ENCODE data around the gene CCDC28B. TPM values are rescaled to one million over a fixed set of nuclear protein-coding genes. Genes with fewer than 3 reads are reported as not detected.
A peak's percentile ranks its signal among the peaks of the same experiment; 100 is the strongest.

Gene CCDC28B
- total RNA-seq, 3 donors from 2014 or later = 1.5 to 4.2 (median 3.2) TPM

DNA sequence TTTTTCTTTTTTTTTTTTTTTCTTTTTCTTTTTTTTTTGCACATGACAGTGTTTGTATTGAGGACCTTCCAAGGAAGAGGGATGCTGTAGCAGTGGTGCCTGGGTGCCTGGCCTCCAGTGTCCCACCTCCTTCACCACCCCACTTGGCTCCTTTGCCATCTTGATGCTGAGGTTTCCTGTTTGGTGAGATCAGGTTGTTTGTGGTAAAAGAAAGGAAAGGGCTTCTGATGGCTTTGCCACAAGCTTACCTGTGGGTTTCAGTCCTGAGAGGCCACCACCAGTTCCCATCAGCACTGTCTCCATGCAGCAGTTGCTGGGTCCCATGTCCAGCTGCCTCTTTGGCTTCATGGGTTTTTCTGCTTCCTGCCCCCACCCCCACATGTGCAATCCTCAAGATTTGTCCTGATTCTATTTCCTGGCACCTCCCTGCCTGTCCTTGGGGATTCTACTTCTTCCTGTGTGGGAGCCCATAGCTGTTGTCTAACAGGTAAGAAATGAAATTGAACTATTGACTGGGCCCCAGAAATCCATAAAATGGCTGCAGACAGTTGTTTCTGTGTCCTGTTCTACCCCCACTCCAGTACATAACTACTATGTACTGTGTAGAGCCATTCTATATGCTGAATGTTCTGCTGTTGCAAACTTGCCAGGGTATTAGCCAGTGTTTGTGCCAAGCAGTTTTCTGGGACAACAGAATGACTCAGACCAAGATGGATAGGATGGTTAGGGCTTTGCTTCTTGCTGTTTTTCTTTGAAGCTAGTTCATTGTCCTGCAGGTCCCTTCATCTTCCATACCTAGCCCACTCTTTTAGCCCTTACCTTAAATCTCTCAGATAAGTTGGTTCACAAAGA lies 4.2 kb upstream of the CCDC28B start:
- H3K4me1 ChIP-seq (ENCODE audit: low read depth) = peaks cover under 1% of the 10 kb centered on the region
- DNase-seq = no peak
- ATAC-seq = no peak
- H3K9me3 ChIP-seq = no peaks in the 10 kb centered on the region
- peaks cover 9% of the 10 kb centered on the region for H3K36me3 ChIP-seq (ENCODE audit: low read depth)
- no peak overlapping the region for H3K4me3 ChIP-seq
- TF ChIP-seq, protein P1, sequence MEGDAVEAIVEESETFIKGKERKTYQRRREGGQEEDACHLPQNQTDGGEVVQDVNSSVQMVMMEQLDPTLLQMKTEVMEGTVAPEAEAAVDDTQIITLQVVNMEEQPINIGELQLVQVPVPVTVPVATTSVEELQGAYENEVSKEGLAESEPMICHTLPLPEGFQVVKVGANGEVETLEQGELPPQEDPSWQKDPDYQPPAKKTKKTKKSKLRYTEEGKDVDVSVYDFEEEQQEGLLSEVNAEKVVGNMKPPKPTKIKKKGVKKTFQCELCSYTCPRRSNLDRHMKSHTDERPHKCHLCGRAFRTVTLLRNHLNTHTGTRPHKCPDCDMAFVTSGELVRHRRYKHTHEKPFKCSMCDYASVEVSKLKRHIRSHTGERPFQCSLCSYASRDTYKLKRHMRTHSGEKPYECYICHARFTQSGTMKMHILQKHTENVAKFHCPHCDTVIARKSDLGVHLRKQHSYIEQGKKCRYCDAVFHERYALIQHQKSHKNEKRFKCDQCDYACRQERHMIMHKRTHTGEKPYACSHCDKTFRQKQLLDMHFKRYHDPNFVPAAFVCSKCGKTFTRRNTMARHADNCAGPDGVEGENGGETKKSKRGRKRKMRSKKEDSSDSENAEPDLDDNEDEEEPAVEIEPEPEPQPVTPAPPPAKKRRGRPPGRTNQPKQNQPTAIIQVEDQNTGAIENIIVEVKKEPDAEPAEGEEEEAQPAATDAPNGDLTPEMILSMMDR (IDR thresholded peaks at IDR 0.05) = no peak
- intact Hi-C loops (cut with DNase I, micrococcal nuclease) = no loop called here

DNA sequence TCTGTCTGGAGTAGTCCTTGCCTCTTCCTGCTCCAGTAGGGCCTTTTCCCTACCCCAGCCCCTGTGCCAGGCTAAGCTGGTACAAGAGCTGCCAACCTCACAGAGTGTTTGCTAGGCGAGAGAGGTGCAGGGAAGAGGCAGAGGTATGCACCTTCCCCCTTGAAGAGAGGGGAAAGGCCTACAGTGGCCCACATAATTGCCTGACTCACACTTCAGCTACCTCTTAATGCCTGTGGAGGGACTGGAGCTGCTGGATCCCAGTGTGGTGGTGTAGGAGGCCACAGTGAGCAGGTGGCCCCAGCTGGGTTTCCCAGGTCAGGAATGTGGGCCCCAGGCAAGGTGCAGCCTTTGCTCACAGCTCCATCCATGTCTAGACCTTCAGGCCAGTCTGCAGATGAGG lies 3.3 kb upstream of the CCDC28B start:
- intact Hi-C loops (cut with DNase I, micrococcal nuclease) = no loop called here
- TF ChIP-seq, protein P1 (IDR thresholded peaks at IDR 0.05) = no peak
- peaks cover 7% of the 10 kb centered on the region for H3K4me1 ChIP-seq (ENCODE audit: low read depth)
- no peak for DNase-seq
- no peak for ATAC-seq
- H3K4me3 ChIP-seq = no peak overlapping the region
- H3K9me3 ChIP-seq = no peaks in the 10 kb centered on the region
- H3K36me3 ChIP-seq (ENCODE audit: low read depth) = peaks cover 7% of the 10 kb centered on the region

DNA sequence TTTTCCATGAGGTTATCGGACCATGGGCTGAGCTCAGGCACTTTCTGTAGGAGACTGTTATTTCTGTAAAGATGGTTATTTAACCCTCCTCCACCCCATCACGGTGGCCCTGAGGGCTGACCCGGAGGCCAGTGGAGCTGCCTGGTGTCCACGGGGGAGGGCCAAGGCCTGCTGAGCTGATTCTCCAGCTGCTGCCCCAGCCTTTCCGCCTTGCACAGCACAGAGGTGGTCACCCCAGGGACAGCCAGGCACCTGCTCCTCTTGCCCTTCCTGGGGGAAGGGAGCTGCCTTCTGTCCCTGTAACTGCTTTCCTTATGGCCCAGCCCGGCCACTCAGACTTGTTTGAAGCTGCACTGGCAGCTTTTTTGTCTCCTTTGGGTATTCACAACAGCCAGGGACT lies 2.6 kb upstream of the CCDC28B start:
- TF ChIP-seq, protein P1 (IDR thresholded peaks at IDR 0.05) = no peak
- Histone ChIP-seq H3K4me3 (no peak overlapping the region), H3K9me3 (no peaks in the 10 kb centered on the region), H3K4me1 (ENCODE audit: low read depth) (peaks cover 7% of the 10 kb centered on the region), H3K36me3 (ENCODE audit: low read depth) (peaks cover 3% of the 10 kb centered on the region)
- ATAC-seq = no peak
- intact Hi-C loops (cut with DNase I, micrococcal nuclease) = no loop called here
- no peak for DNase-seq

DNA sequence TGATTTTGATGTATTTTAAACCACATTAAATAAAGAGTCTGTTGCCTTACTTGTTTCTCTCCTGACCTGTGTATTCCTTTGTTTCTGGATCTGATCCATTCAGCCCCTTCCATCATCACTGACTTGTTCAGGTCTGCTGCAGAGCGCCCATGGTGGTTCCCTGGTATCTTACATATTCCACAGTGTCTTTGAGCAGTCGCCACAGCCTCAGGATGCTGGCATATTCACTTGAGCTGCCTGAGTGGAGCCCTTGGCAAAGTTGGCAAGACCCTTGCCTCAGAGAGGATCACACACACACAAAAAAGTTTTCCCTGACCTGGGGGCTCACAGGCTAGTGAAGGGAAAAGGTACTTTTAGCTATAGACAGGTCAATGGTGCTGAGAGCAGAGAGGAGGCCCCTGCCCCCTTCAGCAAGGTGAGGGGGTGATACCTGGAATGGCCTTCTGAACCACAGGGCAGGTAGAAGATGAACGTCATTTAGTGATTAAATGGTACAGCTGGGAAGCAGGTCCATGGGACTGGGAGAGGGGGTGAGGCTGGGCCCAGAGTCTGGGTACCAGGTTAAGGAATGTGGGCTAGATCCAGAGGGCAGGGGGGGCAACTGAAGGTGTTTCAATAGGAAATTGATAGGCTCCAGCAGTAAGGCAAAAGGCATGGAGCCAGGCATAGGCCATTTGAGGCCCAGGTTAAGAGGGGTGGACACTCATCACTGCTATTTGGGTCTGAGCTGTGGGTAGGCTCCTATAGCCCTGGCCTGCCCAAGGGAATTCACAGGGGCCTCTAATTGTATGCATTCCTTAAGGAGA lies 2.0 kb upstream of the CCDC28B start:
- H3K4me1 ChIP-seq (ENCODE audit: low read depth) = peaks cover 7% of the 10 kb centered on the region
- ATAC-seq (no peak), DNase-seq (no peak)
- peaks cover 3% of the 10 kb centered on the region for H3K36me3 ChIP-seq (ENCODE audit: low read depth)
- TF ChIP-seq, protein P1 (IDR thresholded peaks at IDR 0.05) = no peak
- intact Hi-C loops (cut with DNase I, micrococcal nuclease) = no loop called here
- no peak overlapping the region for H3K4me3 ChIP-seq
- H3K9me3 ChIP-seq = no peaks in the 10 kb centered on the region

DNA sequence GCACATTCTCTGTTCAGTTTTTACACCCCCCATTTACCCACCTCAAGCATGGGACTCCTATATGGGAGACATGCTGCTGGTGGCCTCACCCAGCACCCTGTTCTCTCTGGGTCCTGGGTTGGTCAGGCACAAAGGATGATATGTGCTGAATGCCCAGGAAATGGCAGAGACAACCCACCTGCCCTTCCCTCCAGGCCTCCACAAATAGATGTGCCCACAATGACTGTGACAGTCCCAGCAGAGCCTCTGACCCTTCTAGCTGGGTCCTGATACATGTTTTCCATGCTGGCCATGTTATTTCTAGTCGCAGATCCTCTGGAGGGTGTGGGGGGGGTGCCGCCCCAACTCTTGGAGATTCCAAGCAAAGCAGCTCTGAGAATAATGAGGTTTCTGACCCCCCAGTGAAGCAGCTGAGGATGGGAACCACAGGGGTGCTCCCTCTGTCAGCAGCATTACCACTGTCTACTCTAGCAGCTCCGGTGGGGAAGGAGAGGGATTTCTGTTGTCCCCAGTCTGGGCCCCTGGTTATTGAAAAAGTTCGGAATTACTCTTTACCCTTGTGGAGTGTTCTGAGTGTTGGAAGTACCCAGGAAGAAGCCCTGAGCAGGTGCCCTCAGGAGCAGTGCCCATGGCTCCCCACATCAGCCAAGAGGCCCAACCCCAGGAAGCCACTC lies 1.2 kb upstream of the CCDC28B start:
- Histone ChIP-seq H3K9me3 (no peaks in the 10 kb centered on the region), H3K36me3 (ENCODE audit: low read depth) (no peaks in the 10 kb centered on the region), H3K4me3 (no peak overlapping the region), H3K4me1 (ENCODE audit: low read depth) (peaks cover 7% of the 10 kb centered on the region)
- peak in 1 of 3 donors; percentile 16 for DNase-seq
- intact Hi-C loops (cut with DNase I, micrococcal nuclease) = no loop called here
- TF ChIP-seq, protein P1 (IDR thresholded peaks at IDR 0.05) = no peak
- ATAC-seq = no peak
